ENCODE data around the gene B3GAT3.
"Not testable (repeated sequence)": the region's sequence is repeated elsewhere in the genome, so short reads cannot be mapped to it uniquely, and the experiment has no call there.

GRCh38 chr11:62585356-62585755, 36.4 kb downstream of the B3GAT3 start:
- TF ChIP-seq TAF1 (IDR thresholded peaks at IDR 0.05; ENCODE audit: low read depth); RAD21 (IDR thresholded peaks at IDR 0.05; ENCODE audit: low read depth); NFIC (IDR thresholded peaks at IDR 0.05): not testable (repeated sequence)
